H9 (cell line): ENCODE measurements around the gene MIER1. TPM values are rescaled to one million over a fixed set of nuclear protein-coding genes. Genes with fewer than 3 reads are reported as not detected.

ENCODE experiments used
- DNase-seq: peaks from one replicate; pipeline ENCODE4 v3.0.0-alpha.2; 2017
- H2AFZ ChIP-seq: one replicate; pipeline ENCODE4 v1.6.1; 2013; ENCODE audit warnings: mild to moderate bottlenecking, low read length, control low read depth, moderate library complexity
- H2AK5ac ChIP-seq: 2 replicates; pipeline ENCODE4 v1.6.1; 2013; ENCODE audit warnings: low read length, control low read depth, mixed read lengths; ENCODE audit not compliant: insufficient read length
- H2BK120ac ChIP-seq: one replicate; pipeline ENCODE4 v1.6.1; 2013; ENCODE audit warnings: low read depth, mild to moderate bottlenecking, low read length, control low read depth, inconsistent platforms; ENCODE audit not compliant: poor library complexity, severe bottlenecking
- H2BK12ac ChIP-seq: 2 replicates; pipeline ENCODE4 v1.6.1; 2013; ENCODE audit warnings: low read length, control low read depth, mixed read lengths, low read depth; ENCODE audit not compliant: insufficient read length
- H2BK15ac ChIP-seq: 2 replicates; pipeline ENCODE4 v1.6.1; 2013; ENCODE audit warnings: low read depth, low read length, control low read depth
- H2BK20ac ChIP-seq: one replicate; pipeline ENCODE4 v1.6.1; 2013; ENCODE audit warnings: low read depth, mild to moderate bottlenecking, low read length, control low read depth, inconsistent platforms; ENCODE audit not compliant: poor library complexity, severe bottlenecking
- H2BK5ac ChIP-seq: 2 replicates; pipeline ENCODE4 v1.6.1; 2013; ENCODE audit warnings: low read length, control low read depth, mixed read lengths; ENCODE audit not compliant: insufficient read length
- H3K14ac ChIP-seq: 2 replicates; pipeline ENCODE4 v1.6.1; 2013; ENCODE audit warnings: low read length, control low read depth; ENCODE audit not compliant: insufficient read depth
- H3K18ac ChIP-seq: 2 replicates; pipeline ENCODE4 v1.6.1; 2013; ENCODE audit warnings: low read depth, mild to moderate bottlenecking, mixed read lengths, low read length, control low read depth; ENCODE audit not compliant: insufficient read length
- H3K23ac ChIP-seq: 2 replicates; pipeline ENCODE4 v1.6.1; 2013; ENCODE audit warnings: low read length, control low read depth, mixed read lengths, low read depth; ENCODE audit not compliant: insufficient read length
- H3K23me2 ChIP-seq: 2 replicates; pipeline ENCODE4 v1.6.1; 2013; ENCODE audit warnings: low read depth, mild to moderate bottlenecking, mixed read lengths, low read length, control low read depth; ENCODE audit not compliant: insufficient read length, poor library complexity, severe bottlenecking
- H3K27ac ChIP-seq: 2 replicates; pipeline ENCODE4 v1.5.1; 2013; ENCODE audit warnings: low read length, control low read depth, mixed read lengths, low read depth; ENCODE audit not compliant: insufficient read length
- H3K27me3 ChIP-seq: 2 replicates; pipeline ENCODE4 v1.6.1; 2013; ENCODE audit warnings: low read length, control low read depth, inconsistent platforms; ENCODE audit not compliant: insufficient read depth
- H3K4ac ChIP-seq: 2 replicates; pipeline ENCODE4 v1.6.1; 2013; ENCODE audit warnings: low read depth, mild to moderate bottlenecking, control low read depth, inconsistent platforms, low read length, moderate library complexity
- H3K4me1 ChIP-seq: 2 replicates; pipeline ENCODE4 v1.6.1; 2013; ENCODE audit warnings: low read length, control low read depth, inconsistent platforms; ENCODE audit not compliant: insufficient read depth
- H3K4me2 ChIP-seq: 2 replicates; pipeline ENCODE4 v1.6.1; 2013; ENCODE audit warnings: low read length, control low read depth, mixed read lengths; ENCODE audit not compliant: insufficient read length, insufficient read depth
- H3K56ac ChIP-seq: 2 replicates; pipeline ENCODE4 v1.6.1; 2013; ENCODE audit warnings: low read depth, mild to moderate bottlenecking, mixed read lengths, low read length, control low read depth; ENCODE audit not compliant: insufficient read length
- H3K79me1 ChIP-seq: 2 replicates; pipeline ENCODE4 v1.6.1; 2013; ENCODE audit warnings: low read depth, mild to moderate bottlenecking, moderate library complexity, low read length, control low read depth, inconsistent platforms; ENCODE audit not compliant: insufficient read depth, poor library complexity, severe bottlenecking
- H3K79me2 ChIP-seq: 2 replicates; pipeline ENCODE4 v1.6.1; 2013; ENCODE audit warnings: low read length, control low read depth, inconsistent platforms; ENCODE audit not compliant: insufficient read depth
- H3K9ac ChIP-seq: 2 replicates; pipeline ENCODE4 v1.6.1; 2013; ENCODE audit warnings: low read length, control low read depth, mixed read lengths; ENCODE audit not compliant: insufficient read length; ENCODE audit errors: extremely low read depth
- H3K9me3 ChIP-seq: one replicate; pipeline ENCODE4 v1.6.1; 2013; ENCODE audit warnings: low read depth, low read length, inconsistent platforms; ENCODE audit not compliant: control insufficient read depth
- H3T11ph ChIP-seq: one replicate; pipeline ENCODE4 v1.6.1; 2013; ENCODE audit warnings: mild to moderate bottlenecking, low read length, control low read depth, inconsistent platforms
- H4K20me1 ChIP-seq: one replicate; pipeline ENCODE4 v1.6.1; 2013; ENCODE audit not compliant: control insufficient read depth, insufficient read length, insufficient read depth
- H4K5ac ChIP-seq: 2 replicates; pipeline ENCODE4 v1.6.1; 2013; ENCODE audit warnings: low read depth, mild to moderate bottlenecking, mixed read lengths, low read length, control low read depth; ENCODE audit not compliant: insufficient read length
- H4K8ac ChIP-seq: replicated peaks from 2 replicates; pipeline ENCODE4 v1.6.1; 2013; ENCODE audit warnings: low read length, control low read depth, mixed read lengths, low read depth; ENCODE audit not compliant: insufficient read length
- H4K91ac ChIP-seq: 2 replicates; pipeline ENCODE4 v1.6.1; 2013; ENCODE audit warnings: low read depth, mild to moderate bottlenecking, moderate library complexity, mixed read lengths, low read length, control low read depth; ENCODE audit not compliant: insufficient read length
- H3K27ac Mint-ChIP-seq, 3 experiments: 2 replicates in 2 of 3; 3 replicates in 1 of 3; pipeline ENCODE4 v1.8.0; 2020 to 2021; ENCODE audit warnings: mixed read lengths in 3 of 3, mild to moderate bottlenecking in 1 of 3, moderate library complexity in 1 of 3
- H3K27me3 Mint-ChIP-seq: 2 replicates; pipeline ENCODE4 v1.8.0; 2021; ENCODE audit warnings: low read depth, mild to moderate bottlenecking, moderate library complexity, mixed read lengths
- H3K36me3 Mint-ChIP-seq, 3 experiments: 2 replicates in 2 of 3; 3 replicates in 1 of 3; pipeline ENCODE4 v1.8.0; 2020 to 2021; ENCODE audit warnings: low read depth in 3 of 3, mixed read lengths in 3 of 3; ENCODE audit not compliant: insufficient read depth in 1 of 3
- H3K4me1 Mint-ChIP-seq, 2 experiments: 2 replicates each; pipeline ENCODE4 v1.8.0; 2020; ENCODE audit warnings: mixed read lengths in 2 of 2
- H3K4me3 Mint-ChIP-seq, 2 experiments: 2 replicates in 1 of 2; 3 replicates in 1 of 2; pipeline ENCODE4 v1.8.0; 2020 to 2021; ENCODE audit warnings: mild to moderate bottlenecking in 2 of 2, mixed read lengths in 2 of 2, moderate library complexity in 1 of 2
- H3K9me3 Mint-ChIP-seq, 2 experiments: 2 replicates in 1 of 2; 3 replicates in 1 of 2; pipeline ENCODE4 v1.8.0; 2020; ENCODE audit warnings: mild to moderate bottlenecking in 2 of 2, mixed read lengths in 2 of 2, moderate library complexity in 1 of 2
- CTCF ChIP-seq: fragments of 200-600 bp; sonication (generic); conservative IDR thresholded peaks from 3 replicates; pipeline ENCODE4 v1.8.0; 2021; ENCODE audit warnings: antibody characterized with exemption, mild to moderate bottlenecking
- WGBS: extraction: QIAGEN DNeasy Blood & Tissue Kit; methylation state at CpG from one replicate; pipeline ENCODE4 v1.1.7; 2013; ENCODE audit warnings: missing lambda C conversion rate, low lambda C conversion rate, mixed read lengths; ENCODE audit not compliant: insufficient read length; ENCODE audit errors: extremely low coverage; 5-methylcytosine and 5-hydroxymethylcytosine counted together
- total RNA-seq: library from RNA; stranded (reverse); gene quantifications from 2 replicates; pipeline ENCODE4 v1.2.1, GENCODE V29; 2021

The MIER1 gene
- total RNA-seq, 1 experiment from 2014 or later = 28.5 TPM

GRCh38 chr1:67020304-67020703 lies 95.5 kb downstream of the MIER1 start:
- Histone ChIP-seq H3K79me1 (no peaks in the 10 kb centered on the region), H3K4me2 (no peak overlapping the region)
- no CpG with 5 or more reads among the region's 2 CpGs for WGBS

More at GRCh38 chr1:67020304-67020703, 95.5 kb downstream of the MIER1 start:
- no peak for DNase-seq
- H3K23ac ChIP-seq = no peak overlapping the region
- no peak overlapping the region for H3T11ph ChIP-seq
- H3K79me2 ChIP-seq = no peaks in the 10 kb centered on the region
- no peak overlapping the region for H2BK12ac ChIP-seq
- H3K27me3 Mint-ChIP-seq = 0 out of 2 replicates have a peak, but pooled peaks cover 2% of the 10 kb centered on the region
- H2AFZ ChIP-seq = no peak overlapping the region
- peaks cover 23 to 26% of the 10 kb centered on the region in 2 experiments for H3K4me1 Mint-ChIP-seq
- no peaks in the 10 kb centered on the region for H3K9me3 ChIP-seq
- no peak overlapping the region for H3K9ac ChIP-seq
- no peak overlapping the region for H3K56ac ChIP-seq
- no peaks in the 10 kb centered on the region for H4K20me1 ChIP-seq
- H3K27ac Mint-ChIP-seq = no peak overlapping the region
- no peak overlapping the region for H3K27ac ChIP-seq
- H3K4me3 Mint-ChIP-seq = no peak overlapping the region
- no peak for TF ChIP-seq CTCF
- no peak overlapping the region for H2BK5ac ChIP-seq
- no peak overlapping the region for H4K8ac ChIP-seq
- no peak overlapping the region for H2AK5ac ChIP-seq
- H3K14ac ChIP-seq = no peak overlapping the region
- H4K91ac ChIP-seq = no peak overlapping the region
- H2BK120ac ChIP-seq = no peak overlapping the region
- peaks cover 0 to 2% (median 0%) of the 10 kb centered on the region in 3 experiments; a peak in 3 of 7 replicates for H3K36me3 Mint-ChIP-seq
- H3K4me1 ChIP-seq = no peaks in the 10 kb centered on the region; the same call in 1 of the 2 replicates
- no peak overlapping the region for H3K4ac ChIP-seq
- no peaks in the 10 kb centered on the region for H3K23me2 ChIP-seq
- no peak overlapping the region for H2BK15ac ChIP-seq
- H3K18ac ChIP-seq = no peak overlapping the region
- no peak overlapping the region for H2BK20ac ChIP-seq
- no peak overlapping the region for H4K5ac ChIP-seq
- H3K27me3 ChIP-seq = no peaks in the 10 kb centered on the region
- no peaks in the 10 kb centered on the region for H3K9me3 Mint-ChIP-seq
